ENCODE data around the gene BEX1.
"Not testable (repeated sequence)": the region's sequence is repeated elsewhere in the genome, so short reads cannot be mapped to it uniquely, and the experiment has no call there.

The BEX1 gene

GRCh38 chrX:103063918-103064434 lies at the start of gene BEX1:
BEX1 (minus strand) TSS chrX:103064171; CDS start chrX:103063274, 897 bp downstream.
- peak; percentile 88 for DNase-seq

GRCh38 chrX:103109497-103109896 lies 45.5 kb upstream of the BEX1 start:
- not testable (repeated sequence) for DNase-seq

DNA sequence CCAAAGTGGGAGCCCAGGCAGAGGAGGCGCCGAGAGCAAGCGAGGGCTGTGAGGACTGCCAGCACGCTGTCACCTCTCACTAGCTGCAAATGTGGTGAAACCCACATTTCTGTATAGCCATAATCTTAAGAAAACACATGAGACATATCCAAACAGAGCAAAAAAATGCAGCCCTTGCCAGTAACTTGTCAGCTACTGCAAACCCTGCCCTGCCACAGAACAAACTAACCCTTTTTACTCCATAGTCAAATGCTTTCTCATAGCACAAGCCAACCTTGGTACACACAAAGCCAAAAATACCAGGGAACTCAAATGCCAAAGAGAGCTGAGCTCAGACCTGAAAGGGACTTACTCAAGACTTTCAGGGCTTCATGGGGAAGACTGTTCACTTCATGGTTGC lies 43.9 kb upstream of the BEX1 start:
- no peak for DNase-seq

DNA sequence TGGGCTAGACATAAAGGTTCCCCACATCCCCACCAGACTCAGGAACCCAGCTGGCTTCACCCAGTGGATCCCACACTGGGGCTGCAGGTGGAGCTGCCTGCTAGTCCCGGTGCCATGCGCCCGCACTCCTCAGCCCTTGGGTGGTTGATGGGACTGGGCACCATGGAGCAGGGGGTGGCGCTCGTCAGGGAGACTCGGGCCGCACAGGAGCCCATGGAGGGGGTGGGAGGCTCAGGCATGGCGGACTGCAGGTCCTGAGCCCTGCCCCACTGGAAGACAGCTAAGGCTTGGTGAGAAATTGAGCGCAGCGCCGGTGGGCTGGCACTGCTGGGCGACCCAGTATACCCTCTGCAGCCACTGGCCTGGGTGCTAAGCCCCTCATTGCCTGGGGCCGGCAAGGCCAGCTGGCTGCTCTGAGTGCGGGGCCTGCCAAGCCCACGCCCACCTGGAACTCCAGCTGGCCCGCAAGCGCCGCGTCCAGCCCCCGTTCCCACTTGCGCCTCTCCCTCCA lies 43.3 kb upstream of the BEX1 start:
- DNase-seq = not testable (repeated sequence)

DNA sequence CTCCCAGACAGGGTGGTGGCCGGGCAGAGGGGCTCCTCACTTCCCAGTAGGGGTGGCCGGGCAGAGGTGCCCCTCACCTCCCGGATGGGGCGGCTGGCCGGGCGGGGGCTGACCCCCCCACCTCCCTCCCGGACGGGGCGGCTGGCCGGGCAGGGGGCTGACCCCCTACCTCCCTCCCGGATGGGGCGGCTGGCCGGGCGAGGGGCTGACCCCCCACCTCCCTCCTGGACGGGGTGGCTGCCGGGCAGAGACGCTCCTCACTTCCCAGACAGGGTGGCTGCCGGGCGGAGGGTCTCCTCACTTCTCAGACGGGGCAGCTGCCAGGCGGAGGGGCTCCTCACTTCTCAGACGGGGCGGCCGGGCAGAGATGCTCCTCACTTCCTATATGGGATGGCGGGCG lies 40.4 kb upstream of the BEX1 start:
- DNase-seq = not testable (repeated sequence)

GRCh38 chrX:103103866-103104265 lies 39.9 kb upstream of the BEX1 start:
- not testable (repeated sequence) for DNase-seq

- DNase-seq = no peak
Measured at GRCh38 chrX:103101299-103102042, 37.5 kb upstream of the BEX1 start.

DNA sequence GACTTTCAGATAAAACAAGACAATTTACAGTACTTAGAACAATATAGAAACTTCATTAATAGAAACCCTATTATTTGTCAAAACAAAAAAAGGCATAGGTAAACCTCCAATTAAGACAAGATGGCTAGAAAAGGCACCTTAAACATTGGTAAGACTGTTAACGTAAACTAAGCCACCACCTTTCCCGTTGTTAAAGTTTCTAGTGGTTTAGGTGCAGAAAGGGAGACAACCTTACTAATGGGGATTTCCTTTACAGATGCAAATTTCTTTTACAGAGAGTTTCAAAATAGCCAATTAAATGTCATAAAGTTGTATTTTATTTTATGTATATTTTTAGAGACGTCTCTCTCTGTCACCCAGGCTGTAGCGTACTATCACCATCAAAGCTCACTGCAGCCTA lies 36.5 kb upstream of the BEX1 start:
- no peak for DNase-seq

- DNase-seq = no peak
Measured at GRCh38 chrX:103099691-103100090, 35.7 kb upstream of the BEX1 start.

- no peak for DNase-seq
Measured at GRCh38 chrX:103098488-103098887, 34.5 kb upstream of the BEX1 start.

- no peak for DNase-seq
Measured at GRCh38 chrX:103092942-103093341, 29.0 kb upstream of the BEX1 start, which contains the start of gene NXF3. NXF3 (minus strand) TSS chrX:103093143; CDS start chrX:103093023, 120 bp downstream.

DNA sequence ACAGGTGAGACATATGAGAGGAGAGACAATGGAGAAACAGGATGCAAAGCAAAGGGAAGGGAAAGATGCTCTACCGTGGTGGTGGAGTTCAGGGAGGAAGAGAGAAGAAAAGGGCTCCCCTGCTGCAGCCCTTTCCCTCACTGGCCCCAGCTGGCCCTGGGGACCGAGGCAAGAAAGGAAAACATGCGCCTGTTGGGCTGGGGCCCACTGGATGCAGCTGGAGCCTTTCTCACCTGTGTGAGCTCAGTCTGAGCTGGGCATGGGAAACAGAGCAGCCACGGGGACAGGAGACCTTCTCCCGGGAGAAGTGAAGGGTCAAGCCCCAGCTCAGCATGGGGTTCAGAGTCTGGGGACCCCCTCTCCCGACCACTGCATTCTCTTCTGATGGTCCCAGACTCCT lies 17.1 kb upstream of the BEX1 start:
- DNase-seq = no peak

DNA sequence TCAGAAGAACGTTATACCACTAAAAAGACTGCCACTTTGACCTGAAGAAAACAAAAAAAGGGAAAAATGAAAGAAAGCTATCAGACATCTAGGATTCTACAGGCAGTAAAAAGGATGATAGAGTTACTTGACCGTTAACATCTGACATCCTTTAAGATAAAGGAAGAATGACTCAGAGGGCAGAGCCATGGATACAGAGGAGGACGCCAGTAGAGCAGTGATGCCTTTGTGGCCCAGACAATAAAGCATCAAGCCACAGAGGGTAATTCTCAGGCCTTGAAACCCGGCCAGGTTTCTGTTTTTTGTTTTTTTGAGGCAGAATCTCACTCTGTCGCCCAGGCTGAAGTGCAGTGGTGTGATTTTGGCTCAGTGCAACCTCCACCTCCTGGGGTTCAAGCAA lies 9.5 kb upstream of the BEX1 start:
- DNase-seq = no peak

GRCh38 chrX:103066606-103067005 lies 2.6 kb upstream of the BEX1 start:
- DNase-seq = no peak

- DNase-seq = peak; percentile 54
Measured at GRCh38 chrX:103063191-103063845, 653 bp downstream of the BEX1 start.

- no peak for DNase-seq
Measured at GRCh38 chrX:103061486-103061885, 2.5 kb downstream of the BEX1 start.

DNA sequence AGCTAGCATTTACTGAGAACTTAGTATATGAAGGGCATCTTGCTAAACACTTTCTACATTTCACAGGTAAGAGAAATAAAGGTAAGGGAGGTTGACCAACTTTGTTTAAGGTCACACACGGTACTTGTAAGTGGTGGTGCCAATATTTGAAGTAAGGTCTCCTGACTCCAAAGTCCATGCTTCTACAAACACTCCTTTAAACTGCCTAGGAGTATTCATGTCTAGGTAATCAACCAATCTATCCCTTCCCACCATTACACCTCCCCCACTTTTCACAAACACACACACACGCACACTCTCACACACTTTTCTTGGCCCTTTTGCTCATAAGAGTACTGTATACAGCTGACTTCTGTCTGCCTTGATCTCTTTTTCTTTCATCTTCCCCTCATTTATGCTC lies 7.1 kb downstream of the BEX1 start:
- no peak for DNase-seq

DNA sequence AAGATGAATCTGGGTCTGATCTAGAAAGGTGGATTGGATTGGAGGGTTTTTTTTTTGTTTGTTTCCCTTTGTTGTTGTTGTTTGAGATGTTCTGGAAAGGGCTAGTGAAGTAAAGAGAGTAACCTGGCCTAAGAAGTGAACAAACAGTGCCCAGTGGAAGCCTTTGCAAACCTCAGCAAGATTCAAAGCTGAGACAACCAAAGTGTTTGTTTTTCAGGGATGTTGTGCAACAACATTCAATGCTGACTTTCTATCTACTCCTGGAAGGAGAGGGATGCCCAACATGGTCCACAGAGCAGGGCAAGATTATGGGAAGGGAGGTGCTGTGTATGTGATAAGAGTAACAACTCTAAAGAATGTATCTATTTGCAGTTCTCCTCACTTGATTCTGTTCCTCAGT lies 11.3 kb downstream of the BEX1 start:
- DNase-seq = no peak

DNA sequence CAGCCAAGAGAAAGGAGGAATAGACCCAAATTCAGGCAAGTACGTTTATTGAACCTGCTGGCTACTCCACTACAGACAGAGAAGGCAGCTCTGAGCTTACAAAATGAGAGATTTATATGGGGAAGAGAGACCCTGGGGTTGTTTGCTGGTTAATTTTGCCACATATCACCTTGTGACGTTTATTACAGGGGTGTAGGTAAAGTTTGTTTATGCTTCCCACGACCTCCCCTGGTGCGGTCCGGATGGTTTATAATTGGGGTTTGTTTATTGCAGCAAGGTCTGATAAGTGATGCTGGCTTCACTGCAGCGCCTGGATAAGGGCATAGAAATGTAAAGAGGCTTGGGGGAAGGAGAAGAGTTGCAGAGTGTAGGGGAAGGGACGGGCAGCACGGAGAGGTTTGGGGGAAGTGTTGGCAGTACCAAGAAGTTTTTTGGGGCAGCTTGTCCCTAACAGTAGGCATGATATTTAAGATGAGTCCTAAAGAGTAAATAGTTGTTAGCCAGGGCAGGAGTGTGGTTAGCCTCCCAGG lies 12.6 kb downstream of the BEX1 start:
- DNase-seq = no peak

DNA sequence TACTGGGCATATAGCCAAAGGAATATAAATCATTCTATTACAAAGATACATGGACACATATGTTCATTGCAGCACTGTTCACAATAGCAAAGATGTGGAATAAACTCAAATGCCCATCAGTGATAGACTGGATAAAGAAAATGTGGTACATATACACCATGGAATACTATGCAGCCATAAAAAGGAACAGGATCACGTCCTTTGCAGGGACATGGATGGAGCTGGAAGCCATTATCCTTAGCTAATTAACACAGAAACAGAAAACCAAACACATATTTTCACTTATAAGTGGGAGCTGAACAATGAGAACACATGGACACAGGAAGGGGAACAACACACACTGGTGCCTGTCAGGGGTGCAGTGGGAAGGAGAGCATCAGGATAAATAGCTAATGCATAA lies 30.6 kb downstream of the BEX1 start:
- DNase-seq = not testable (repeated sequence)

- DNase-seq = no peak
Measured at GRCh38 chrX:103017542-103017941, 46.4 kb downstream of the BEX1 start.

GRCh38 chrX:103012945-103013344 lies 51.0 kb downstream of the BEX1 start:
- no peak for DNase-seq

Measured in NCI-H1694 (cell line).